Transverse colon (tissue), 4 donors: ENCODE data around the gene SH3RF3. TPM values are rescaled to one million over a fixed set of nuclear protein-coding genes. Genes with fewer than 3 reads are reported as not detected.

Experiments used
- DNase-seq: peaks from one replicate; pipeline ENCODE4 v3.0.0-alpha.2; 2019
- H3K27ac ChIP-seq, 4 donors: fragments of 200-600 bp; sonication (generic); 2 replicates each; pipeline ENCODE4 v1.5.1; 2016 to 2018; ENCODE audit warnings: inconsistent platforms in 4 of 4
- H3K27me3 ChIP-seq: fragments of 200-600 bp; sonication (generic); 2 replicates; pipeline ENCODE4 v1.5.1; 2017; ENCODE audit warnings: inconsistent platforms
- H3K36me3 ChIP-seq, 4 donors: fragments of 200-600 bp; sonication (generic); 2 replicates each; pipeline ENCODE4 v1.5.1; 2017 to 2019; ENCODE audit warnings: inconsistent platforms in 4 of 4
- H3K4me1 ChIP-seq, 4 donors: fragments of 200-600 bp; sonication (generic); 2 replicates each; pipeline ENCODE4 v1.5.1; 2017 to 2020; ENCODE audit warnings: inconsistent platforms in 4 of 4
- H3K4me3 ChIP-seq, 4 donors: fragments of 200-600 bp; sonication (generic); 1 replicate in 1 of 4; 2 replicates in 3 of 4; pipeline versions ENCODE4 v1.5.1 to v1.6.1; 2017 to 2019; ENCODE audit warnings: inconsistent platforms in 4 of 4
- H3K9me3 ChIP-seq, 2 donors: fragments of 200-600 bp; sonication (generic); 2 replicates each; pipeline ENCODE4 v1.5.1; 2017 to 2019; ENCODE audit warnings: inconsistent platforms in 2 of 2
- CTCF ChIP-seq, 5 experiments: fragments of 200-600 bp in 3 of 5; fragments of 450-650 bp in 2 of 5; sonication (generic) in 3 of 5; IDR thresholded peaks; 1 replicate in 2 of 5; 2 replicates in 3 of 5; pipeline ENCODE4 v1.5.1; 2016 to 2017; ENCODE audit warnings: antibody characterized with exemption in 5 of 5, inconsistent platforms in 3 of 5, mild to moderate bottlenecking in 2 of 5, moderate library complexity in 1 of 5
- EP300 ChIP-seq: sonication (generic); formaldehyde crosslinking; IDR thresholded peaks from one replicate; pipeline ENCODE4 v1.6.1; 2017; ENCODE audit warnings: antibody characterized with exemption, low read depth
- POLR2A ChIP-seq: fragments of 450-650 bp; IDR thresholded peaks from one replicate; pipeline ENCODE4 v1.6.1; 2016; ENCODE audit warnings: antibody characterized with exemption, mild to moderate bottlenecking, moderate library complexity
- POLR2AphosphoS5 ChIP-seq, 3 donors: sonication (generic); formaldehyde crosslinking; IDR thresholded peaks; one replicate each; pipeline ENCODE4 v1.6.1; 2016; ENCODE audit warnings: antibody characterized with exemption in 3 of 3
- WGBS, 2 donors: methylation state at CpG; one replicate each; pipeline ENCODE4 v1.1.5; 2018; ENCODE audit warnings: low coverage in 1 of 2; 5-methylcytosine and 5-hydroxymethylcytosine counted together
- in situ Hi-C, 4 donors: fragments of 200-750 bp; cut with MboI; loops; one replicate each; pipeline versions ENCODE4 v1.15.0 to v1.15.1; 2017; ENCODE audit warnings: low sequenced_read_pairs in 3 of 4, low pct_ligation_motif_present in 1 of 4, low pct_unique_long_range_greater_than_20kb in 1 of 4
- intact Hi-C: fragments of 100-400 bp; cut with DNase I; formaldehyde crosslinking; loops from one replicate; pipeline ENCODE4 v1.15.1; 2023; ENCODE audit warnings: low total_unique reads
- total RNA-seq, 4 donors: library from RNA; depleted of rRNA; stranded (reverse); fragments of >200 nt; gene quantifications; one replicate each; pipeline ENCODE4 v1.1.0, GENCODE V29; 2016

SH3RF3 gene
- total RNA-seq, 4 donors from 2014 or later = 1.9 to 8.8 (median 2.9) TPM

GRCh38 chr2:109404681-109405080, 275.7 kb downstream of the SH3RF3 start:
- Histone ChIP-seq H3K36me3 (no peaks in the 10 kb centered on the region), H3K27ac (no peak overlapping the region), H3K9me3 (no peaks in the 10 kb centered on the region), H3K27me3 (no peaks in the 10 kb centered on the region), H3K4me1 (no peaks in the 10 kb centered on the region), H3K4me3 (no peak overlapping the region)
- intact Hi-C loops (no loop called here), in situ Hi-C loops (no loop called here)
- DNase-seq = no peak
- TF ChIP-seq CTCF (IDR thresholded peaks at IDR 0.05) (no peak), EP300 (no peak), POLR2AphosphoS5 (IDR thresholded peaks at IDR 0.05) (no peak), POLR2A (no peak)
- WGBS, 2 donors = 86 to 93% methylated on average over 1 to 6 of the region's 6 CpGs

GRCh38 chr2:109405873-109406272, 276.9 kb downstream of the SH3RF3 start:
- Histone ChIP-seq H3K27ac (no peak overlapping the region), H3K27me3 (no peaks in the 10 kb centered on the region), H3K36me3 (no peaks in the 10 kb centered on the region), H3K4me1 (no peaks in the 10 kb centered on the region), H3K4me3 (no peak overlapping the region), H3K9me3 (no peaks in the 10 kb centered on the region)
- TF ChIP-seq EP300 (no peak), POLR2AphosphoS5 (IDR thresholded peaks at IDR 0.05) (no peak), CTCF (IDR thresholded peaks at IDR 0.05) (no peak), POLR2A (no peak)
- intact Hi-C loops = no loop called here
- in situ Hi-C loops = no loop called here
- 94% methylated on average over 9 of the region's 10 CpGs; no CpG with 5 or more reads in 1 of the 2 donors for WGBS, 2 donors
- no peak for DNase-seq

GRCh38 chr2:109406301-109406700, 277.3 kb downstream of the SH3RF3 start:
- no peak for DNase-seq
- in situ Hi-C loops = no loop called here
- no peaks in the 10 kb centered on the region for H3K27me3 ChIP-seq
- no peak overlapping the region for H3K27ac ChIP-seq
- H3K9me3 ChIP-seq = no peaks in the 10 kb centered on the region
- H3K4me3 ChIP-seq = no peak overlapping the region
- H3K4me1 ChIP-seq = no peaks in the 10 kb centered on the region
- WGBS, 2 donors = 83% methylated on average over 8 of the region's 8 CpGs; no CpG with 5 or more reads in 1 of the 2 donors
- TF ChIP-seq CTCF (IDR thresholded peaks at IDR 0.05) (no peak), POLR2AphosphoS5 (IDR thresholded peaks at IDR 0.05) (no peak)
- no peaks in the 10 kb centered on the region for H3K36me3 ChIP-seq
- intact Hi-C loops = no loop called here

- DNase-seq = no peak
- Histone ChIP-seq H3K4me1 (no peaks in the 10 kb centered on the region), H3K27me3 (no peaks in the 10 kb centered on the region), H3K4me3 (no peak overlapping the region), H3K36me3 (no peaks in the 10 kb centered on the region), H3K27ac (no peak overlapping the region), H3K9me3 (no peaks in the 10 kb centered on the region)
- TF ChIP-seq CTCF (IDR thresholded peaks at IDR 0.05) (no peak), POLR2A (no peak), EP300 (no peak), POLR2AphosphoS5 (IDR thresholded peaks at IDR 0.05) (no peak)
- WGBS, 2 donors = 72 to 81% methylated on average over 6 to 7 of the region's 7 CpGs
- in situ Hi-C loops (no loop called here), intact Hi-C loops (no loop called here)
These were observed 278.5 kb downstream of the SH3RF3 start for GRCh38 chr2:109407276-109408042.
